ENCODE results near the gene KCNJ12.
"Not testable (repeated sequence)": the region's sequence is repeated elsewhere in the genome, so short reads cannot be mapped to it uniquely, and the experiment has no call there.

The KCNJ12 gene

GRCh38 chr17:21424697-21425096 lies 48.5 kb downstream of the KCNJ12 start:
- not testable (repeated sequence) for DNase-seq

- DNase-seq, result no peak
These were observed 49.2 kb downstream of the KCNJ12 start for GRCh38 chr17:21425321-21425720.

GRCh38 chr17:21425736-21426135 lies 49.6 kb downstream of the KCNJ12 start:
- DNase-seq, result peak; percentile 27

GRCh38 chr17:21426246-21426645 lies 50.1 kb downstream of the KCNJ12 start:
- not testable (repeated sequence) for DNase-seq

- DNase-seq, result not testable (repeated sequence)
These were observed 50.7 kb downstream of the KCNJ12 start for GRCh38 chr17:21426876-21427275.

GRCh38 chr17:21427727-21428126 lies 51.6 kb downstream of the KCNJ12 start:
- DNase-seq, result not testable (repeated sequence)

- DNase-seq, result peak; percentile 63
These were observed 52.7 kb downstream of the KCNJ12 start for GRCh38 chr17:21428752-21429424.

- peak; percentile 56 for DNase-seq
These were observed 53.9 kb downstream of the KCNJ12 start for GRCh38 chr17:21429921-21430628.

GRCh38 chr17:21433971-21434370 lies 57.8 kb downstream of the KCNJ12 start:
- DNase-seq, result not testable (repeated sequence)

GRCh38 chr17:21434976-21435375 lies 58.8 kb downstream of the KCNJ12 start:
- DNase-seq, result not testable (repeated sequence)

GRCh38 chr17:21436481-21436880 lies 60.3 kb downstream of the KCNJ12 start:
- not testable (repeated sequence) for DNase-seq

- DNase-seq, result not testable (repeated sequence)
These were observed 61.0 kb downstream of the KCNJ12 start for GRCh38 chr17:21436883-21437836.

- DNase-seq, result not testable (repeated sequence)
These were observed 62.3 kb downstream of the KCNJ12 start for GRCh38 chr17:21438316-21439014.

- DNase-seq, result not testable (repeated sequence)
These were observed 62.8 kb downstream of the KCNJ12 start for GRCh38 chr17:21439015-21439336.

GRCh38 chr17:21445091-21445650 lies 69.0 kb downstream of the KCNJ12 start:
- DNase-seq, result no peak

- DNase-seq, result not testable (repeated sequence)
These were observed 71.4 kb downstream of the KCNJ12 start for GRCh38 chr17:21447552-21447951.

GRCh38 chr17:21449891-21450290 lies 73.7 kb downstream of the KCNJ12 start:
- DNase-seq, result not testable (repeated sequence)

GRCh38 chr17:21451975-21452374 lies 75.8 kb downstream of the KCNJ12 start:
- DNase-seq, result no peak

GRCh38 chr17:21452377-21453143 lies 76.4 kb downstream of the KCNJ12 start:
- peak; percentile 79 for DNase-seq

- DNase-seq, result no peak
These were observed 77.2 kb downstream of the KCNJ12 start for GRCh38 chr17:21453144-21453898.

GRCh38 chr17:21454006-21454405 lies 77.8 kb downstream of the KCNJ12 start:
- DNase-seq, result not testable (repeated sequence)

Data from fibroblast of skin of right biceps (primary cell).